ENCODE measurements around the gene PRSS38.

PRSS38 gene

GRCh38 chr1:227889047-227889862, 73.8 kb downstream of the PRSS38 start (continued):
- no peak for TF ChIP-seq ZNF214 (tag by site-specific recombination; IDR thresholded peaks at IDR 0.05; ENCODE audit: borderline replicate concordance)
- peak; percentile 20; the same call in 1 of the 2 replicates for TF ChIP-seq PATZ1 (tag by site-specific recombination; IDR thresholded peaks at IDR 0.05)

- H3K27ac ChIP-seq (ENCODE audit: extremely low read depth, low read depth, low read length) = no peak overlapping the region
- H3K9me3 ChIP-seq (ENCODE audit: control insufficient read depth, insufficient read depth, low read depth, low read length) = no peaks in the 10 kb centered on the region
- ChIA-PET CTCF (no interaction called here), POLR2A (no interaction called here)
- no peaks in the 10 kb centered on the region for H3K4me1 ChIP-seq (ENCODE audit: control insufficient read depth, insufficient read depth, low read length)
- H3K36me3 ChIP-seq (ENCODE audit: control insufficient read depth in 2 of 2, insufficient read depth in 1 of 2, low read length in 2 of 2) = no peaks in the 10 kb centered on the region
- TF ChIP-seq GLIS1 (tag by site-specific recombination; IDR thresholded peaks at IDR 0.05) (no peak), ZBTB20 (tag by site-specific recombination; IDR thresholded peaks at IDR 0.05) (no peak), ZNF561 (tag by site-specific recombination; IDR thresholded peaks at IDR 0.05; ENCODE audit: borderline replicate concordance) (no peak), ZNF132 (tag by site-specific recombination; IDR thresholded peaks at IDR 0.05; ENCODE audit: borderline replicate concordance) (no peak), ZNF692 (tag by site-specific recombination; IDR thresholded peaks at IDR 0.05) (no peak), SETDB1 (IDR thresholded peaks at IDR 0.05; ENCODE audit: insufficient read length, low read length) (no peak), ZNF157 (tag by site-specific recombination; IDR thresholded peaks at IDR 0.05) (no peak), KLF9 (tag by site-specific recombination; IDR thresholded peaks at IDR 0.05; ENCODE audit: low read depth) (no peak), ZFP69B (tag by site-specific recombination; IDR thresholded peaks at IDR 0.05) (no peak), GFI1B (tag by site-specific recombination; IDR thresholded peaks at IDR 0.05) (no peak), ZNF501 (tag by site-specific recombination; IDR thresholded peaks at IDR 0.05) (no peak), ZNF10 (tag by site-specific recombination; IDR thresholded peaks at IDR 0.05) (no peak)
- TF ChIP-seq, protein P1, sequence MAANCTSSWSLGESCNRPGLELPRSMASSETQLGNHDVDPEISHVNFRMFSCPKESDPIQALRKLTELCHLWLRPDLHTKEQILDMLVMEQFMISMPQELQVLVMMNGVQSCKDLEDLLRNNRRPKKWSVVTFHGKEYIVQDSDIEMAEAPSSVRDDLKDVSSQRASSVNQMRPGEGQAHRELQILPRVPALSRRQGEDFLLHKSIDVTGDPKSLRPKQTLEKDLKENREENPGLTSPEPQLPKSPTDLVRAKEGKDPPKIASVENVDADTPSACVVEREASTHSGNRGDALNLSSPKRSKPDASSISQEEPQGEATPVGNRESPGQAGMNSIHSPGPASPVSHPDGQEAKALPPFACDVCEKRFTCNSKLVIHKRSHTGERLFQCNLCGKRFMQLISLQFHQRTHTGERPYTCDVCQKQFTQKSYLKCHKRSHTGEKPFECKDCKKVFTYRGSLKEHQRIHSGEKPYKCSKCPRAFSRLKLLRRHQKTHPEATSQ (tag by site-specific recombination; IDR thresholded peaks at IDR 0.05) = no peak
- TF ChIP-seq, protein P2, sequence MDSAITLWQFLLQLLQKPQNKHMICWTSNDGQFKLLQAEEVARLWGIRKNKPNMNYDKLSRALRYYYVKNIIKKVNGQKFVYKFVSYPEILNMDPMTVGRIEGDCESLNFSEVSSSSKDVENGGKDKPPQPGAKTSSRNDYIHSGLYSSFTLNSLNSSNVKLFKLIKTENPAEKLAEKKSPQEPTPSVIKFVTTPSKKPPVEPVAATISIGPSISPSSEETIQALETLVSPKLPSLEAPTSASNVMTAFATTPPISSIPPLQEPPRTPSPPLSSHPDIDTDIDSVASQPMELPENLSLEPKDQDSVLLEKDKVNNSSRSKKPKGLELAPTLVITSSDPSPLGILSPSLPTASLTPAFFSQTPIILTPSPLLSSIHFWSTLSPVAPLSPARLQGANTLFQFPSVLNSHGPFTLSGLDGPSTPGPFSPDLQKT (IDR thresholded peaks at IDR 0.05; ENCODE audit: borderline replicate concordance, low read depth, low read length) = no peak
- H3K4me3 ChIP-seq (ENCODE audit: low read depth, low read length) = no peak overlapping the region
Measured at GRCh38 chr1:227889863-227890405, 74.5 kb downstream of the PRSS38 start.
